ENCODE measurements around the gene GNE. TPM values are rescaled to one million over a fixed set of nuclear protein-coding genes. Genes with fewer than 3 reads are reported as not detected.
"Not testable (repeated sequence)": the region's sequence is repeated elsewhere in the genome, so short reads cannot be mapped to it uniquely, and the experiment has no call there.

GNE gene
- total RNA-seq, 1 experiment from 2014 or later: 15.1 TPM

DNA sequence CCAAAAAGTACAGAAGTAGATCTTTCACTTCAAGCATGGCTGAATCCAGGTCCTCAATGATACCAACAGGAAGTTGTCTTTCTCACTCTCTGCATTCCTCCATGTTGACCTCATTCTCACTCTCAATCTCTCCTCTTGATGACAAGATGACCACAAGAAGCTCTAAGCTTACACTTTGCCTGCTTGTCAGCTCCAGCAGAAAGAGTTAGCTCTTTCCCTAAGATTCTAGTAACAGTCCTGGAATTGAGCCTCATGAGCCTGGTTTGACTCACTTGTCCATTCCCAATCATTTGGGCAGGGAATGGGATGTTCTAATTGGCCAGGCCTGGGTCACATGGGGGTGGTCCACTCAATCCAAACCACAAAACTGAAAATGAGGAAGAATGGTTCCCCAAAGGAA lies 70.8 kb downstream of the GNE start:
- peaks cover 8% of the 10 kb centered on the region for H3K36me3 ChIP-seq
- peak in 1 of 2 experiments; percentile 23 for DNase-seq (ENCODE audit: low read depth in 1 of 2, low spot score in 2 of 2)

DNA sequence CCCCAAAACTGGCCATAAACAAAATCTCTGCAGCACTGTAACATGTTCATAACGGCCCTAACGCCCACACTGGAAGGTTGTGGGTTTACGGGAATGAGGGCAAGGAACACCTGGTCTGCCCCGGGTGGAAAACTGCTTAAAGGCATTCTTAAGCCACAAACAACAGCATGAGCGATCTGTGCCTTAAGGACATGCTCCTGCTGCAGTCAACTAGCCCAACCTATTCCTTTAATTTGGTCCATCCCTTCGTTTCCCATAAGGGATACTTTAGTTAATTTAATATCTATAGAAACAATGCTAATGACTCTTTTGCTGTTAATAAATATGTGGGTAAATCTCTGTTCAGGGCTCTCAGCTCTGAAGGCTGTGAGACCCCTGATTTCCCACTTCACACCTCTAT lies 78.0 kb downstream of the GNE start:
- DNase-seq (ENCODE audit: low read depth in 1 of 2, low spot score in 2 of 2); H3K4me3 ChIP-seq; H3K36me3 ChIP-seq; H3K27me3 ChIP-seq (replicated peaks); H3K4me1 ChIP-seq (replicated peaks); H3K9me3 ChIP-seq (replicated peaks); H3K27ac ChIP-seq: not testable (repeated sequence)

More for the DNA sequence above, 70.8 kb downstream of the GNE start:
- no peaks in the 10 kb centered on the region for H3K27me3 ChIP-seq (replicated peaks)
- no peak overlapping the region for H3K4me3 ChIP-seq
- H3K27ac ChIP-seq: no peak overlapping the region
- peaks cover 23% of the 10 kb centered on the region for H3K4me1 ChIP-seq (replicated peaks)
- H3K9me3 ChIP-seq (replicated peaks): no peaks in the 10 kb centered on the region

- H3K36me3 ChIP-seq: no peaks in the 10 kb centered on the region
- no peaks in the 10 kb centered on the region for H3K9me3 ChIP-seq (replicated peaks)
- DNase-seq (ENCODE audit: low read depth in 1 of 2, low spot score in 2 of 2): no peak
- H3K4me3 ChIP-seq: no peak overlapping the region
- H3K27me3 ChIP-seq (replicated peaks): no peaks in the 10 kb centered on the region
- no peak overlapping the region for H3K27ac ChIP-seq
- H3K4me1 ChIP-seq (replicated peaks): no peaks in the 10 kb centered on the region
Observed at GRCh38 chr9:36177571-36177970, 80.7 kb downstream of the GNE start.

DNA sequence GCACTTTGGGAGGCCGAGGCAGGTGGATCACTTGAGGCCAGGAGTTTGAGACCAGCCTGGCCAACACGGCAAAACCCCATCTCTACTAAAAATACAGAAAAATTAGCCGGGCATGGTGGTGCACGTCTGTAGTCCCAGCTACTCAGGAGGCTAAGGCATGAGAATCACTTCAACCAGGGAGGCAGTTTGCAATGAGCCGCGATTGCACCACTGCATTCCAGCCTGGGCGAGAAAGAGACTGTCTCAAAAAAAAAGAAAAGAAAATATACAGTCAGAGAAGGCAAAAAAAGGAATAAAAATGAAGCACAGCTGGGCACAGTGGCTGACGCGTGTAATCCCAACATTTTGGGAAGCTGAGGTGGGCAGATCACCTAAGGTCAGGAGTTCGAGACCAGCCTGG lies 81.8 kb downstream of the GNE start:
- H3K4me1 ChIP-seq (replicated peaks); H3K27ac ChIP-seq; H3K9me3 ChIP-seq (replicated peaks); DNase-seq (ENCODE audit: low read depth in 1 of 2, low spot score in 2 of 2); H3K36me3 ChIP-seq; H3K27me3 ChIP-seq (replicated peaks); H3K4me3 ChIP-seq: not testable (repeated sequence)

- not testable (repeated sequence) for H3K27me3 ChIP-seq (replicated peaks); H3K4me3 ChIP-seq
Observed at GRCh38 chr9:36175209-36175608, 83.0 kb downstream of the GNE start.

GRCh38 chr9:36174731-36175130 lies 83.5 kb downstream of the GNE start:
- H3K27ac ChIP-seq: no peak overlapping the region
- H3K4me1 ChIP-seq (replicated peaks): no peaks in the 10 kb centered on the region
- DNase-seq (ENCODE audit: low read depth in 1 of 2, low spot score in 2 of 2): no peak
- no peaks in the 10 kb centered on the region for H3K9me3 ChIP-seq (replicated peaks)
- H3K4me3 ChIP-seq: no peak overlapping the region
- no peaks in the 10 kb centered on the region for H3K36me3 ChIP-seq
- no peaks in the 10 kb centered on the region for H3K27me3 ChIP-seq (replicated peaks)

More at GRCh38 chr9:36175209-36175608, 83.0 kb downstream of the GNE start:
- not testable (repeated sequence) for H3K9me3 ChIP-seq (replicated peaks); H3K27ac ChIP-seq; DNase-seq (ENCODE audit: low read depth in 1 of 2, low spot score in 2 of 2); H3K36me3 ChIP-seq; H3K4me1 ChIP-seq (replicated peaks)

GRCh38 chr9:36174271-36174670 lies 84.0 kb downstream of the GNE start:
- Histone ChIP-seq H3K27me3 (replicated peaks) (no peaks in the 10 kb centered on the region), H3K36me3 (no peaks in the 10 kb centered on the region), H3K4me1 (replicated peaks) (no peaks in the 10 kb centered on the region), H3K27ac (no peak overlapping the region), H3K9me3 (replicated peaks) (no peaks in the 10 kb centered on the region), H3K4me3 (no peak overlapping the region)
- DNase-seq (ENCODE audit: low read depth in 1 of 2, low spot score in 2 of 2): no peak

DNA sequence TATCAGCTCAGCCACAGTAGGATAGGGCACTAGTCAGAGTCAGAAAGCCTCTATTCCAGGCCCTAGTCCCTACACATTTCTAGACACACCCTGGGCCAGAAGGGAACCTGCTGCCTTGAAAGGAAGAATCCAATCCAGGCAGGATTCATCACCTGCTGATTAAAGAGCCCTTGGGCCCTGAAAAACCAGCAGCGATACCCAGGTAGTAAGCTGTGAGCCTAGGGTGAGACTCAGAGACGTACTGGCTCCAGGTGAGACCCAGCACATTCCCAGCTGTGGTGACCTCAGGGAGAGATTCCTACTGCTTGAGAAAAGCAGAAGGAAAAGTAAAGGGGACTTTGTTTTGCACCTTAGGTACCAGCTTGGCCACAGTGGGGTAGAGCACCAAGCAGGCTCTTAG lies 84.4 kb downstream of the GNE start:
- H3K36me3 ChIP-seq: no peaks in the 10 kb centered on the region
- DNase-seq (ENCODE audit: low read depth in 1 of 2, low spot score in 2 of 2): no peak
- H3K4me3 ChIP-seq: no peak overlapping the region
- H3K9me3 ChIP-seq (replicated peaks): no peaks in the 10 kb centered on the region
- H3K27me3 ChIP-seq (replicated peaks): no peaks in the 10 kb centered on the region
- no peak overlapping the region for H3K27ac ChIP-seq
- H3K4me1 ChIP-seq (replicated peaks): no peaks in the 10 kb centered on the region

- no peak for DNase-seq (ENCODE audit: low read depth in 1 of 2, low spot score in 2 of 2)
- no peaks in the 10 kb centered on the region; the same call in 1 of the 2 replicates for H3K4me1 ChIP-seq (replicated peaks)
- H3K4me3 ChIP-seq: no peak overlapping the region
- no peaks in the 10 kb centered on the region for H3K36me3 ChIP-seq
- H3K9me3 ChIP-seq (replicated peaks): no peaks in the 10 kb centered on the region
- H3K27ac ChIP-seq: no peak overlapping the region
- no peaks in the 10 kb centered on the region for H3K27me3 ChIP-seq (replicated peaks)
Observed at GRCh38 chr9:36170531-36170930, 87.7 kb downstream of the GNE start.

DNA sequence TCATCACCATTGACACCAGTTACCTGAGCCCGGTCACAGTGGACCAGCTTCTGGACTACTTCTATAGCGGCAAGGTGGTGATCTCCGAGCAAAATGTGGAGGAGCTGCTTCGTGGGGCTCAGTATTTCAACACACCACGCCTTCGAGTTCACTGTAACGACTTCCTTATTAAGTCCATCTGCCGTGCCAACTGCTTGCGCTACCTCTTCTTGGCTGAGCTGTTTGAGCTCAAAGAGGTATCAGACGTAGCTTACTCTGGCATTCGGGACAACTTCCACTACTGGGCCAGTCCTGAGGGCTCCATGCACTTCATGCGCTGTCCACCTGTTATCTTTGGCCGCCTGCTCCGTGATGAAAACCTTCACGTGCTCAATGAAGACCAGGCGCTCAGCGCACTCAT lies 88.5 kb downstream of the GNE start:
- no peak for DNase-seq (ENCODE audit: low read depth in 1 of 2, low spot score in 2 of 2)
- no peaks in the 10 kb centered on the region for H3K36me3 ChIP-seq
- no peaks in the 10 kb centered on the region for H3K9me3 ChIP-seq (replicated peaks)
- peaks cover 4% of the 10 kb centered on the region; the same call in 1 of the 2 replicates for H3K4me1 ChIP-seq (replicated peaks)
- H3K4me3 ChIP-seq: no peak overlapping the region
- H3K27ac ChIP-seq: no peak overlapping the region
- H3K27me3 ChIP-seq (replicated peaks): no peaks in the 10 kb centered on the region

DNA sequence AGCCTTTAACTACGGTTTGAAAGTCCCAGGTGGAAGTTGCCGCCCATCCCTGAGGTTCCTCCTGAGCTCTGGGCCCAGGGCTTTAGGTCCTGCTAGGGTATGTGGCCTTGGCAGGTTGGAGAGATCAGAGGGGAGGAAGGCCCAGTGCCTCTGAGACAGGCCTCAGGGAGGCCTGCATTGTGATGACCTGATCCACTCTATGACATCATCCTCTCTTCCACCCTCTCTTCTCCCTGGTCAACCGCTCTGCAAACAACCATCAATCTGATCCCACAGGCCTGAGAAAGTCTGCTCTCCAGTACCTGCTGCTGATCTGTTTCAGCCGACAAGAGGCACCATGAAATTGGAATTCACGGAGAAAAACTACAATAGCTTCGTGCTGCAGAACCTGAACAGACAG lies 89.1 kb downstream of the GNE start, which contains the start of gene CCIN:
CCIN (plus strand) TSS at position 223 of the 400 bp plus-strand sequence; CDS start at position 338, 115 bp downstream.
- Histone ChIP-seq H3K27me3 (replicated peaks) (no peaks in the 10 kb centered on the region), H3K4me3 (no peak within 1 kb of the TSS), H3K9me3 (replicated peaks) (no peaks in the 10 kb centered on the region), H3K4me1 (replicated peaks) (peaks cover 4% of the 10 kb centered on the region; the same call in 1 of the 2 replicates), H3K36me3 (no peaks in the 10 kb centered on the region), H3K27ac (no peak within 1 kb of the TSS)
- DNase-seq (ENCODE audit: low read depth in 1 of 2, low spot score in 2 of 2): no peak

GRCh38 chr9:36166168-36166927 lies 91.9 kb downstream of the GNE start:
- H3K27me3 ChIP-seq (replicated peaks): no peaks in the 10 kb centered on the region
- peak overlapping the region; percentile 44 for H3K4me3 ChIP-seq
- no peaks in the 10 kb centered on the region for H3K36me3 ChIP-seq
- DNase-seq (ENCODE audit: low read depth in 1 of 2, low spot score in 2 of 2): peak; percentile 67 to 80
- peaks cover 17% of the 10 kb centered on the region for H3K4me1 ChIP-seq (replicated peaks)
- H3K9me3 ChIP-seq (replicated peaks): no peaks in the 10 kb centered on the region
- peak overlapping the region; percentile 58 for H3K27ac ChIP-seq

GRCh38 chr9:36165826-36166167 lies 92.5 kb downstream of the GNE start:
- peak overlapping the region; percentile 44 for H3K4me3 ChIP-seq
- no peaks in the 10 kb centered on the region for H3K36me3 ChIP-seq
- H3K4me1 ChIP-seq (replicated peaks): peaks cover 17% of the 10 kb centered on the region
- no peaks in the 10 kb centered on the region for H3K27me3 ChIP-seq (replicated peaks)
- DNase-seq (ENCODE audit: low read depth in 1 of 2, low spot score in 2 of 2): no peak
- peak overlapping the region; percentile 58 for H3K27ac ChIP-seq
- H3K9me3 ChIP-seq (replicated peaks): no peaks in the 10 kb centered on the region

DNA sequence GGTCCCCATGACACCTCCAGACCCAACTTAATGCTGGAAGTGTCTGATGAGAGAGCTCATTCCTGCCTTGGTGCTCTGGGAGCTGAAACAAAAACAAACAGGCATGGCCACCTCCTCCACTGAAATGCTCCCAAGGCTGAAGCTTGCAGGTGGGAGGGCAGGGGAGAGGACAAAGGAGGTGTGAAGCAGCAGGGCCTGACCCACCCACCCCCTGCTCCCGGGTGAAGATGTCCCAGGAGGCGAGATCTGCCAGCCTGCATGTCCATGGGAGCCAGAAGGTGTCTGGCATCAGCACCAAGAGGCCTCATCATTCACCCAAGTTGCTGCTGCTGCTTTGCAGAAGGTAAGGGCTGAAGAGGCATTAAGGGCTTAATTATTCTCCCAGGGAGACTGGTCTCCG lies 93.3 kb downstream of the GNE start:
- no peaks in the 10 kb centered on the region for H3K9me3 ChIP-seq (replicated peaks)
- DNase-seq (ENCODE audit: low read depth in 1 of 2, low spot score in 2 of 2): no peak
- H3K4me1 ChIP-seq (replicated peaks): peaks cover 17% of the 10 kb centered on the region

More for the DNA sequence above, 93.3 kb downstream of the GNE start:
- no peaks in the 10 kb centered on the region for H3K36me3 ChIP-seq
- H3K4me3 ChIP-seq: no peak overlapping the region
- no peaks in the 10 kb centered on the region for H3K27me3 ChIP-seq (replicated peaks)
- H3K27ac ChIP-seq: no peak overlapping the region
